HG02623 (cell line): ENCODE data around the gene B9D2.
A peak's percentile ranks its signal among the peaks of the same experiment; 100 is the strongest.

Source experiments
- ATAC-seq: cut with Tn5 transposase; IDR thresholded peaks from one replicate; pipeline ENCODE4 v1.9.1; 2021; ENCODE audit warnings: moderate library complexity; ENCODE audit not compliant: unreplicated experiment

The B9D2 gene

DNA sequence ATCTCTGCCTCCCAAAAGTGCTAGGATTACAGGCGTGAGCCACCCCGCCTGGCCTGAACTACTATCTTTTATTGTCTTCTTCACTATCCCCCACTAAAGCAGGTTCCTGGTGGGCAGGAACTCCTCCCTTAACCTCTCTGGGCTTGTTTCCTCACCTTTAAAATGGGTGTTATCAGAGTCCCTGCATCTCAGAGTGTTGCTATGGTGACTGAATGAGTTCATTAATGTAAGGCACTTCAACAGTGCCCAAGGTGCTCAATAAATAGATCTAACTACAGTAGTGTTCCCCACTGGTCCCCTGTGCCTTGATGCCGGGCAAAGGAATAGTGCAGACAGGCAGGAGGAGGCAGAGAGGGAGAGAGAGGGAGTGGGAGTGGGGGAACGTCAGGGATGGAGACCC is 33.5 kb downstream of the B9D2 start:
- no peak for ATAC-seq

DNA sequence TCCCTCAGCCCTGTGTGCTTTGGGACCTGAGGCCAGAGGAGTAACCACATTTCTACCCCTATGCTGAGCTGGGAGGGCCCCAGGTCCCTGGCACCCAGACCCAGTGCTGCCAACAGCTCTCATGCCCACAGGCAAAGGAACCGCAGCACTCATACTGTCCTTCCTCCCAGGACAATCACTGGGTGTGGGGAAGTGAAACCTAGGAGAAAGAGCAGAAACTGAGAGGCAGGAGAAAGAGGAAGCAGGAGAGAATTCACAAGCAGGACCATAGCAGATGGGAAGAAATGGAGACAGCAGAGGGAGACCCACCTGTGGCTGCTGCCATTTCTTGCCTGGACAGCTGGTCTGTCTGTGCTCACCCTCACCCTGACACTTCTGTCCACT is 35.1 kb downstream of the B9D2 start:
- ATAC-seq, result no peak

DNA sequence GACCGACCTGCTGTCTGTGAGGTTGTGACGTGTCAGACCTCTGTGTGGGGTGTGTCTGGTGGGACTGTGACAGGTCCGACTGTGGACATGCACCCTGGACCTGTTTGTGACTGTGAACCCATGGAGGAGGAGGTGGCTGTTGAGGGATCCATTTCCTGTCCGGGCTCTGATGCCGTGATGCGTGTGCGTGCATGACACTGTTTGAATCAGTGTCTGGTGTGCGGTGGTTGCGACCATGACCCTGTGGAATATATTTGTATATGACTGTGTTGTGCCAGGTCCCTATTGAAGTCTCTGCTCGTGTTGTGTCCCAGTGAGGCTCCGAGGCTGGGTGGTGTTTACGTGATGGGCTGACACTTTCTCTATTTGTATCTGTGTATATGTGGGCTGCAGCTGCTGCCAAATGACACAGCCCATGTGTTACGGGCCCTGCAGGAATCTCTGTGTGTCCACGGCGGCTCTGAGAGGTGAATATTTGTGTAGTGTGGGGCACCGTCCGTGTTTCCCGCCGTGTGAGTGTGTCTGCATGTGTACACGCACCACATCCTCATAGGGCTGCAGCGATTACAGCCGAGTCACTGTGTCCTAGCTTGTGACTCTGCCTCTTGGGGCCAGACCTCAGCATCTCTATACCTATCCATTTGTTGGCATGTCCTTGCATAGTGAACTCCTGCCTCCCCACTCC is 35.6 kb downstream of the B9D2 start:
- ATAC-seq, result no peak

DNA sequence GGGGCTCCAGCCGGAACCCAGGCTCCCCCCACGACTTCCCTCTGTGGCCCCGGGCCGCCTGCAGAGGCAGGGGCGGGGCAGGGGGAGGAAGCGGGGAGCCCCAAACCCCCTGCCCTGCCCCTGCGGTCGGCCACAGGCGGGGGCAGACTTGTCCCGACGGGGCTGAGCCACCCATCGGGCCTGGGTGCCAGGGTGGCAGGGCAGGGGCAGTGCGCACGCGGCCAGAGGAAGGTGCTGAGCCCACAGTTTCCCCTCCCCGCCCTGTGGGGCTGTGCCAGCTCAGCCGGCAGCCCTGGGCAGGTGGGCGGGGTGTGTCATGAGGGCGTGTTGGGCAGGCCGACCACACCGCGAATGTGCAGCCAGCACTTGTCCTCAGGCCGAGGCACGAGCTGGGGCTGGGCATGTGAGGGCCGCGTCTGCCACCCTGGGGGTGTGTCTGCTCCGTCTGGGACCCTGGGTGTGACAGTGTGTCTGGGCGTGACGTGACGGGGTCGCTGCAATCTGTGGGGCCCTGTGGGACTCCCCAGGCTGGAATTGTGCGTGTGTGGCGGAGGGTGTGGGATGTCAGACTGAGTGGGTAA is 36.3 kb downstream of the B9D2 start:
- ATAC-seq, result peak; percentile 49

DNA sequence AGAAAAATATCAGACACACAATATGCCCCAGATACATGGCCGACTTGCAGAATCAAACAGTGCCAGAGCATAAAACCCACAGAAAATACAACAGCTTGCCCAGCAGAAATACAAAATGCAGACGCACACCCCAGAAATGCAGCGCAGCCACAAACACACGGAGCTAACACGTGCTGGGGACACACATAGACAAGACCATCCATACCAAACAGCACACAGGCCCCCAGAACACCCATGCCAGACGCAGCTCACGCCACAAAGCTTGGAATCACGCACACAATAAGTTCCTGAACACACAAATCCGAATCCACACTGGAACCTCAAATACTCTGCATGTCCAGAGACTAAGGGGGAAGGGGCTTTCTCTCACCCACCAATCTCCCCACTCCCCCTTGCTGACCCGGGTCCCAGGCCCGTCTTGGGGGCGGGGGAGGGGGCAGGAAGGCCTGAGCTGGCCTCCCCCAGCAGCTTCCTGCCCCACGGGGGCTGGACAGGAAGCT is 36.8 kb downstream of the B9D2 start:
- no peak for ATAC-seq

DNA sequence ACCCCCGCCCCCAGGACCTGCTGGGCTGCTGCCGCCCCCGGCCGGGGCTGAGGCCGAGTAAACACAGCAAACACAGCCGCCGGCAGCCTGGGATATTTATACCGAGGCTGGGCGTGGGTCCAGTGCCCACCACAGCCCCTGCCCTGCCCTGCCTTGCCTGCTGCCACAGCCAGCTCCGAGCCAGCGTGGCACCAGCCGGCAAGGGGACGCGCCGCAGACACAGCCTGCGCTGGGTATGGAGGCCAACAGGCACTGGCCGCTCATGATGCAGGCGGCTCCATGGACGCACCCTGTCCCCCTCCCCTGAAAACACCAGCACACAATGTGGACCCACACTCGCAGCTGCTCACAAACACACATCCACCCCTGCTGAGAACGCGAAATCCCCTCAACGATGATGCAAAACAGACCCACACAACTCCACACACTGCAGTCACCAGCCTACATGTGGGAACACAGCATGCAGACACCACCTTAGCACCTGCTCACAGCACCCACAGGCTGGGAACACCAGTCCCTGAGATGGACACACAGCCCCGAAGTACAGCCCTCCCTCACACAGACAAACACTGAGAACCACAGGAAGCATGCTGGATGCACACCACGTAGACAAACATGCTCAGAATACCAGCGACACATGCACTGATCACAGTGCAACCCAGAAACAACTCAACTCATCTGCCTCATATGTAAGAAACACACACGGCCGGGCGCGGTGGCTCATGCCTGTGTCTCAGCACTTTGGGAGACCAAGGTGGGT is 37.8 kb downstream of the B9D2 start:
- no peak for ATAC-seq

DNA sequence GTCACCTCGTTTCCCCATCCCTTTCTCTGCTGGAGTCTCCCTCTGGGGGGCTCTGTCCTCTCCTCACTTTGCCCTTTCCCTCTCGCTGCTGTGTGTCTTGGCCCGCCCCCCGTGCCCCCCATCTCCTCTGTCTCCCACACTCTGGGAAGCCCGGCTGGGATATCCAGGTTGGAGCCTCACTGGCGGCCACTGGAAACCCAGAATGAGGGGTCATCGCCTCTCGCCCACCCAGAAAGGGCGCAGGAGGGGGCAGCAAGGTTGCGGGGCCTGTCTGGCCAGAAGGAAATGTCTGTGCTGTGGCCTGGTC is 38.4 kb downstream of the B9D2 start:
- no peak for ATAC-seq

DNA sequence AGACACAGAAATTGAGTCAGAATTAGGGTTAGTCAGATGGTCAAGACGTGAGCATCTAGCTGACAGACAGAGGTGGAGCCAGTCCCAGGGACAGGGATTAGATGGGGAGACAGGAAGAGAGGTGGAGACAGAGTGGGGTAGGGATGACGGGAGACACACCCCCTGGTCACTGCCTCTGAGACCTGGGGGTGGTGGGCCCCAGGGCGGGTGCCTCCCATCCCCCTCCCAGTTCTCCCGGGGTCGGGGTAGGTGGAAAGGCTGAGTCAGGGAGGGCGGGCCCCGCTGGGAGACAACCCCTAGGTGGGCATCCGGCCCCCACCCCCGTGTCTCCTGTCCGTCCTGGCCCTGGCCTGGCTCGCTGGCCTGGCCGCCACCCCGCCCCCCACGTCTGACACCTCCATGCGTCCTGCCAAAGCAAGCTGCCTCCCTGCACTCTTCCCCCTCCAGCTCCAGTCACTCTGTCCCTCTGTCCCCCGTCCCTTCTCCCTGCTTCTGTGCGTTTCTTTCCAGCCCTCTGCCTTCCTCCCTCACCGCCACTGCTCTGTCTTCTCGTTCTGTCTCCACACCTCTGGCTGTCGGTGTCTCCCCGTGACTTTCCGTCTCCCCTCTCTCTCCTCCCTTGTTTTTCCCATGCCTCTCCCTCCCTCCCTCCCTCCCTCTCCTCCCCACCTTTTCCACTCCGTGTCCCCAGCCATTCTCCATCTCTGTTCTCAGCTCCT is 38.9 kb downstream of the B9D2 start:
- no peak for ATAC-seq

DNA sequence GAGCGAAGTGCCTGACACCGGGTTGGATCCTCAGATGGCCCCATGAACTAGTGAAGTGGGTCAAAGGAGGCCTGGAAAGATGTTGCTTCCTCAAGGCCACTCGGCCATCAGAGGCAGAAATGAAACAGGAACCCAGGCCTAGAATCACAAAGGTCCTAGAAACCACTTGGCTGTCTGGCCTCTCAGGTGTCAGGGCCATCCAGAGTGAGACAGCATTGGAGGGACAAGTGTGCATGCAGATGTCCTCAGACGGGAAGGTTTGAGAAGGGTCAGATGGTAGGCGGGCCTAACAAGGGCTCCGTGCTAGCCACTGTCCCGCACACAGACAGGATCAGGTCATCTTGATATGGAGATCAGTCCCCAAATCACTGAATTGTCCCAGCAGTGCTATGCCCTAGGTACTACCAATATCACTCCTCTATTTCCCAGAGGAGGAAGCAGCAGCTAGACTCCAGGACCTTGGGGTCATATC is 39.7 kb downstream of the B9D2 start:
- no peak for ATAC-seq

DNA sequence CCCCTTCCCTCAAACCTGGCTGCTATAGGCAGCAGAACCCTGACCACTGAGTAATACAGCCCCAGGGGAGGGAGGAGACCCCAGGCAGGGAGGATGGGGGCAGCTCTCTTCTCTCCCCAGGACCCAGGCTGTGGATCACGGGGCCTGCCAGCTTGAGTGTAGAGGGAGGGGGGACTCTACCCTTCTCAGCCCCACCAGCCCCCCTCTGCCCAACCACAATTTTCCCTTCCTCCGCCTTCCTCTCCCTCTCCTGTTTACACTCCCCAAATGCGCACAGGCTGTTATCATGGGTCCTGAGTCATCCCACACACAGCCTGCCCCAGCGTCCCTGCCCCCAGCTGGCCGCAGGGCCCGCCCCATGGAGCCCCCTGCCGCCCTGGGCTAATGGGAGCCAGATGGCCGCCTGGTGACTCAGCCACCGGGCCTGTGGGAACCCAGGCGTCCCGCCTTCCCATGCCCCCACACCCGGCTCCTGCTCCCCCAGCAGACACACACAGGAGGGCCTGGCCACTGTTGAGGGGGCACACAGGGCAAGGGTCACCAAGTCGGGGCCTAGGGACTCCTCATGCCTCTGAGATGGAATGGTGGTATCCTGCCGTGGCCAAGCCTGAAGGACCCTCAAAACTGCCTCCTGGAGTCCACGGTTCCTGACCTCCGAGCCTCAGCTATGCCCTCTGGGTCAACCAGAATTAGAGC is 40.4 kb downstream of the B9D2 start:
- ATAC-seq, result no peak

DNA sequence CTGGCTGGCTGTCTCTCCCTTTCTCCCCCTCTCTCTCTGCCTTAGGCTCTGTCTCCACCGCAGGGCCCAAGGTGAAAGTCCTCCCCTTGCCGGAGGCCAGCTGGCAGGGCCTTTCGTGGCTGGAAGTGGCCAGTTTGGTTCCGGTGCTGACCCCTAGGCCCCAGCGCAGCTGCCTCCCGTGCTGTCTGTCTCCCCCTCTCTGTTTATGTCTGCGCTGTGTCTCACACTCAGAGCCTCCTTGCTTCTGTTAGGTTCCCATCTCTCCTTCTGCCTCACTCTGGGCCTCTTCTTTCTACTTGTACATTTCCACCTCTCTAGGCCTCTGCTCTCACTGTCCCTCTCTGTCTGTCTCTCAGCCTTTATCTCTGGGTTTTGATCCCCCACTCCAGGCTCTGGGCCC is 40.9 kb downstream of the B9D2 start:
- no peak for ATAC-seq

DNA sequence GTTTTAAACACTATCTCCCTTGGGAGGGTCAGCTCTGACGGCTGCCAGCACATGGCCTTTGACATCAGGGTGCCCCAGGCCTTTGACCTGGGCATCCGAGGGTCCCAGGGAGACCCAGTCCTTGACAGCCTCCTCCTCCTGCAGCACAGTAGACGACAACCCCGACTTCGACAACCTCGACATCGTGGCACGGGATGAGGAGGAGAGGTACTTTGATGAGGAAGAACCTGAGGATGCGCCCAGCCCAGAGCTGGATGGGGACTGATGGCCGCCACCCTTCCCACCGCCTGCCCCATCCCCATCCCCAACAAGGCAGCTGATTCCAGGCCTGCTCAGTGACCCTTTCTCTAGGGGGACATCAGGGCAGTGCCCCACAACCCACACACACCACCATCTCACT is 41.5 kb downstream of the B9D2 start:
- ATAC-seq, result no peak

DNA sequence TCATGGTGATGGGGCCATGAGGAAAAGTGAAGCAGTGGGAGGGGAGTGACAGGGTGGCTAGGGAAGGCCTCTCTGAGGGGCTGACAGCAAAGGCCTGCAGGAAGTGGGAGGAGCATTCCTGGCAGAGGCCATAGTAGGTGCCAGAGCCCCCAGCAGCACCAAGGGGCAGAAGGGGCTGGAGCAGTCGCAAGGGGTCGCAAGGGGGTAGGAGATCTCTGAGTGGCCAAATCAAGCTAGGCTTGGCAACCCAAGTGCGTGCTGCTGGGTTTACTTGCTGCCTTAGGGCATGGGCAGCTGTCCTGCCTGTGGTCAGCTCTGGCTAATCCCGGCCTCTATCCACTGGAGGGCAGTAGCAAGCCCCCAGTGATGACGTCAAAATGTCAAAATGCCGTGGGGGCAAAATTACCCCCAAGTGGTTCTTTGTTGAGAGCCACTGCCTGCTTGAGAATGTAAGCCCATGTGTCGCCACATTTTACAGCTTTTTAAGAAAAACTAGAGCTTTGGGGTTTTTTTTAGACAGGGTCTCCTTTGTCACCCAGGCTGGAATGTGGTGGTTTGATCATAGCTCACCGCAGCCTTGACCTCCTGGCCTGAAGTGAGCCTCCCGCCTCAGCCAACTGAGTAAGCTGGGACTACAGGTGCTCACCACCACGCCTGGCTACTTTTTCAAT is 42.2 kb downstream of the B9D2 start:
- ATAC-seq, result no peak

DNA sequence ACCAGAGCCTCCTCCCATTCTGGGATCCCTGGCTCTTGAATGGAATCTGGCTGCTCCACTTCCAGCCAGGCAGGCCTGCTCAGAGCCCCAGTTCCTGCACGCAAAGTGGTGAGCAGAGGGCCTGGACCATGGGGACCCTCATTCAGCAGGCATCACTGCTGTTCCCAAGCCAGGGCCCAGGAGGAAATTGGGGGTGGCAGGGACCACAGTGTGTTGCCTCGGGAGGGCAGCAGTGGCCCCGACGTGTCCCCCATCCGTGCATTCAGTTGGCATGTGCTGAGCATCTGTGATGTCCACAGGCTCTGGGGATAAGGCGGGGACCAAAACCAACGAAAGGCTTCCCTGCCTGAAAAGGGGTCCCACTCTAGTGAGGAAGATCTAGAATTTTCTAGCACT is 42.7 kb downstream of the B9D2 start:
- ATAC-seq, result no peak

DNA sequence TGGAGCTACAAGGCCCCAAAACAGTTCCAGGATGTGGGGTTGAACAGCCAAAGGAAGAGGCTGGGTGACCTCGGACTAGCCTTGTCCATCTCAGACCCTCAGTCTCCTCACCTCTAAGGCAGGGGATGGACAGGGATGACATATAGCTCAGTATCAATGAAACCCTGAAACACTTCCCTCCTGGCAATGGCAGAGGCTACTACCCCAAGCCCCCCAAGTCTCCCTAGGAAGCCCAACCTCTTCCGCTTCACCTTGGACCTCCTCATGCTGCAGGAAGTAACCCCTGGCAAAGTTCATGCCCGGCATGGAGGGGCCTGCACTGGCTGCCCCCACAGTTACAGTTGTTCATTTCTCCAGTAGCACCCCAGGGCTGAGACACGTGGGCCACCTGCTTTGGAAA is 43.4 kb downstream of the B9D2 start:
- ATAC-seq, result no peak

DNA sequence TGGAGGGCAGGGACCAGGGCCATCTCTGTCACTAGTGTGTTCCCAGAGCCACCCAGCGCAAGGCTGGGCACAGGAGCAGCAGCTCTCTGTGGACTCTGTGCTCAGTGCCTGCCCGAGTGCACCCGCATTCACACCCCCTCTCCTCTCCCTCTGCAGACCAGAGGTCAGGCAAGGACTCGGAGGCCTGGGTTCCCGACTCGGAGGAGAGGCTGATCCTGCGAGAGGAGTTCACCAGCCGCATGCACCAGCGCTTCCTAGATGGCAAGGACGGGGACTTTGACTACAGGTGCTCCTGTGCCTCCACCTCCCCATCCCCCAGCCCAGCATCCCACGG is 43.8 kb downstream of the B9D2 start:
- no peak for ATAC-seq

DNA sequence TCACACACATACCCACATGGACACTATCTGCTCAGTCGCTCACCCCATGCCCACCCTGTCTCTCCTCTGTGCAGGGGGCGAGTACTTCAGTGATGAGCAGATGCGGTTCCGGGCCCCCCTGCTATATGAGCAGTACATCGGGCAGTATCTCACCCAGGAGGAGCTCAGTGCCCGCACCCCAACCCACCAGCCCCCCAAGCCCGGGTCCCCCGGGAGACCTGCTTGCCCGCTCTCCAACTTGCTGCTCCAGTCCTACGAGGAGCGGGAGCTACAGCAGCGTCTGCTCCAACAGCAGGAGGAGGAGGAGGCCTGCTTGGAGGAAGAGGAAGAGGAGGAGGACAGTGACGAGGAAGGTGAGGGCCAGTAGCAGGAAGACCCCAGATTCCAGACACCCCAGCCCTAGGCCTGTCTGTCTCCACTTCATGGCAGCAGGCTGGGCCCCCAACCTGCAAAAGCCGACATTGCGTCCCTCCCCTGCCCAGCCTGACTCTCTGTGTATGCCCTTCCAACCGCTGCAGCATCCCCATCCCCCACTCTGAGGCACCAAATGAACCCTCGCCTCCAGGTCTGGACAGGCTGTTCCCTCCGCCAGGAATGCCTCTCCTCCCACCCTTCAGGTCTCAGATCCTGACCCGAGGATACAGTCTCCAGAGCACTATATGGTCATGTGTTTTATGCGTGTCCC is 44.3 kb downstream of the B9D2 start:
- no peak for ATAC-seq

DNA sequence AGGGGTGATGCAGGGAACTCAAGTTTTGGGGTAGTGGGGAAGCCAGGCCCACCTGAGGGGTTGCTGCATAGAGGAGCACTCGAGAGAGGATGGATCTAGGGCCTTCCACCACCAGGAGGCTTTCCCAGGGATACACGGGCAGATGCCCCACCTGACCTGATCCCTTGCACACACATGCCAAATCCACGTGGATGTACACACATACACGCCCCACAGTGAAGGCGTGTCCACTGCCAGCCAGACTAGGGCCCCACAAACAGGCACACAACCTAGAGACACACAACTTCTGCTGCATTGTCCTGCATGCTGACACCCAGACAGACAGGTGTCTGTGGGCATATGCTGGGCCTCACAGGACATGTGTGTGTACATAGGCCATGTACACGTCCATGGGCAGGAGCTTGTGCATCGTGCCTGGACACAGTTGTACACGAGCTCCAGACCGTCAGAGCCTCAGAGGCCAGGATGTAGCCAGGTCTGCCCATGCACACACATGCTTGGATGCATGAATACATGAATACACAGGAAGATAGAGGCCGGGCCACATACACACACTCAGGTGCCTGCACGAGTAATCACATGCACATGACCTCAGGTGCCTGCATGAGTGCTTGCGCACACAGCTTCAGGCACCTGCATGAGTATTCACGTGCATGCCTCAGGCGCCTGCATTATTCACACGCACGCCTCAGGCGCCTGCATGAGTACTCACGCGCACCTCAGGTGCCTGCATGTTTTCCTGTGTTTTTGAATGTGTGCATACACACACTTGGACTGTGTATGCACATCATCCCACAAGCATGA is 45.1 kb downstream of the B9D2 start:
- ATAC-seq, result no peak

DNA sequence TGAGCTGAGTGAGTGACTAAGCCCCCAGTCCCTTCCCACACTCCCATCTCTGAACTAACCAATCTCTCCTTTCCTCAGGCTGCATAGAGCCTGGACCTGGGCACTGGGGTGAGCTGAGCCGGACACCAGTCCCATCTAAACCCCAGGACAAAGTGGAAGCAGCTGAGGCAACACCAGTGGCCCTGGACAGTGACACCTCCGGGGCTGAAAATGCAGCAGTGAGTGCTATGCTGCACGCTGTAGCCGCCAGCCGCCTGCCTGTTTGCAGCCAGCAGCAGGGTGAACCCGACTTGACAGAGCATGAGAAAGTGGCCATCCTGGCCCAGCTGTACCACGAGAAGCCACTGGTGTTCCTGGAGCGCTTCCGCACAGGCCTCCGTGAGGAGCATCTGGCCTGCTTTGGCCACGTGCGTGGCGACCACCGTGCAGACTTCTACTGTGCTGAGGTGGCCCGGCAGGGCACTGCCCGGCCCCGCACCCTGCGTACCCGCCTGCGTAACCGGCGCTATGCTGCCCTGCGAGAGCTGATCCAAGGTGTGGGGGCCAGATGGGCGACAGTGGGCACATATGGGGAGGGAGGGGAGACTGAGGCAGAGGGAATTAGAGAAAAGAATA is 47.5 kb downstream of the B9D2 start:
- ATAC-seq, result no peak
